Endothelial cell of umbilical vein (primary cell): Measurements from ENCODE around the gene SYNPR. TPM values are rescaled to one million over a fixed set of nuclear protein-coding genes. Genes with fewer than 3 reads are reported as not detected.

Experiments used
- BruUV-seq: library from RNA; stranded (reverse); fragments of 400-500 nt; replicated peaks from 2 replicates; lab custom pipeline; 2021; lab: Mats Ljungman, UMichigan
- CTCF ChIA-PET: fragments of 300-600, 350-600 bp; sonication (Branson Sonifier 250); formaldehyde crosslinking; loops from one replicate; lab custom pipeline; 2021; ENCODE audit warnings: antibody characterized with exemption, inconsistent platforms; lab: Charles Lee
- POLR2A ChIA-PET: fragments of 300-600, 350-600 bp; sonication (Branson Sonifier 250); formaldehyde crosslinking; loops from one replicate; lab custom pipeline; 2021; ENCODE audit warnings: antibody characterized with exemption, inconsistent platforms; lab: Charles Lee
- DNase-seq: peaks from one replicate; pipeline ENCODE4 v3.0.0-alpha.2; 2011; ENCODE audit warnings: low read depth, low spot score
- FAIRE-seq: peaks from 2 replicates; lab custom pipeline; 2011; peaks lifted over from hg19 to GRCh38; lab: Jason Lieb, UNC
- H2AFZ ChIP-seq: 2 replicates; pipeline ENCODE4 v1.6.0; 2012; ENCODE audit warnings: low read depth, low read length, control low read depth, inconsistent platforms
- H3K27ac ChIP-seq: 2 replicates; pipeline ENCODE4 v1.5.1; 2011; ENCODE audit warnings: low read depth, mild to moderate bottlenecking, control low read depth, low read length, moderate library complexity; ENCODE audit not compliant: insufficient read depth
- H3K27me3 ChIP-seq, 2 experiments: 2 replicates each; pipeline versions ENCODE4 v1.6.0 to v1.6.1; 2011; ENCODE audit warnings: low read length in 2 of 2, mixed read lengths in 1 of 2; ENCODE audit not compliant: control insufficient read depth in 2 of 2, insufficient read depth in 2 of 2
- H3K36me3 ChIP-seq, 2 experiments: 2 replicates in 1 of 2; 3 replicates in 1 of 2; pipeline ENCODE4 v1.5.1; 2011; ENCODE audit warnings: low read length in 2 of 2, mild to moderate bottlenecking in 1 of 2, moderate library complexity in 1 of 2; ENCODE audit not compliant: control insufficient read depth in 2 of 2, insufficient read depth in 2 of 2; ENCODE audit errors: extremely low read depth in 1 of 2
- H3K4me1 ChIP-seq: 3 replicates; pipeline ENCODE4 v1.5.1; 2011; ENCODE audit warnings: mild to moderate bottlenecking, low read length; ENCODE audit not compliant: control insufficient read depth, insufficient read depth; ENCODE audit errors: extremely low read depth
- H3K4me2 ChIP-seq: 2 replicates; pipeline ENCODE4 v1.6.1; 2011; ENCODE audit warnings: low read length, control low read depth, mixed read lengths; ENCODE audit not compliant: insufficient read depth
- H3K4me3 ChIP-seq, 3 experiments: fragments of 200-600 bp in 1 of 3; sonication (generic), shearing (Covaris generic) in 1 of 3; replicated peaks in 1 of 3; 2 replicates each; pipeline ENCODE4 v1.5.1; 2011 to 2016; ENCODE audit warnings: control low read depth in 3 of 3, low read length in 3 of 3, mild to moderate bottlenecking in 2 of 3, inconsistent platforms in 1 of 3, low read depth in 1 of 3, moderate library complexity in 1 of 3; ENCODE audit not compliant: insufficient read depth in 1 of 3
- H3K79me2 ChIP-seq: 2 replicates; pipeline ENCODE4 v1.6.0; 2012; ENCODE audit warnings: low read length, inconsistent platforms; ENCODE audit not compliant: control insufficient read depth, insufficient read depth
- H3K9ac ChIP-seq: replicated peaks from 2 replicates; pipeline ENCODE3; 2011; ENCODE audit warnings: low read length, control low read depth; ENCODE audit not compliant: insufficient read depth; ENCODE audit errors: extremely low read depth
- H3K9me1 ChIP-seq: replicated peaks from 3 replicates; pipeline ENCODE4 v1.6.0; 2011; ENCODE audit warnings: mild to moderate bottlenecking, low read length; ENCODE audit not compliant: control insufficient read depth, insufficient read depth; ENCODE audit errors: extremely low read depth
- H3K9me3 ChIP-seq: replicated peaks from 2 replicates; pipeline ENCODE4 v1.5.1; 2012; ENCODE audit warnings: low read length, inconsistent platforms; ENCODE audit not compliant: control insufficient read depth, insufficient read depth
- H4K20me1 ChIP-seq: replicated peaks from 2 replicates; pipeline ENCODE3; 2011; ENCODE audit warnings: mild to moderate bottlenecking, low read length; ENCODE audit not compliant: control insufficient read depth, insufficient read depth; ENCODE audit errors: extremely low read depth
- CTCF ChIP-seq, 2 donors: IDR thresholded peaks; 1 replicate in 1 of 2; 2 replicates in 1 of 2; pipeline ENCODE4 v1.5.1; 2011; ENCODE audit warnings: low read length in 2 of 2, mild to moderate bottlenecking in 2 of 2, moderate library complexity in 2 of 2, control low read depth in 1 of 2, inconsistent platforms in 1 of 2, low read depth in 1 of 2; ENCODE audit not compliant: insufficient read depth in 1 of 2; ENCODE audit errors: extremely low read depth in 1 of 2
- EZH2 ChIP-seq: IDR thresholded peaks from 2 replicates; pipeline ENCODE4 v1.6.1; 2012; ENCODE audit warnings: borderline replicate concordance, low read depth, mild to moderate bottlenecking, moderate library complexity, low read length, inconsistent platforms; ENCODE audit not compliant: severe bottlenecking
- FOS ChIP-seq: IDR thresholded peaks from 2 replicates; pipeline ENCODE4 v1.6.1; 2011; ENCODE audit warnings: mild to moderate bottlenecking, low read length, moderate library complexity, borderline replicate concordance; ENCODE audit not compliant: insufficient read depth
- GATA2 ChIP-seq: IDR thresholded peaks from 2 replicates; pipeline ENCODE4 v1.7.0; 2011; ENCODE audit warnings: low read depth, mild to moderate bottlenecking, moderate library complexity, mixed read lengths, low read length; ENCODE audit not compliant: insufficient read length, insufficient read depth
- JUN ChIP-seq: IDR thresholded peaks from 2 replicates; pipeline ENCODE4 v1.6.1; 2011; ENCODE audit warnings: borderline replicate concordance, low read depth; ENCODE audit not compliant: insufficient read length, insufficient read depth
- MAX ChIP-seq: IDR thresholded peaks from 2 replicates; pipeline ENCODE4 v1.6.1; 2011; ENCODE audit not compliant: insufficient read depth, insufficient read length
- MYC ChIP-seq: IDR thresholded peaks from one replicate; pipeline ENCODE4 v1.6.1; 2011; ENCODE audit warnings: mild to moderate bottlenecking, low read depth, low read length
- POLR2A ChIP-seq: IDR thresholded peaks from 2 replicates; pipeline ENCODE4 v1.6.1; 2012; ENCODE audit warnings: low read depth, mild to moderate bottlenecking, control low read depth, low read length
- POLR2AphosphoS5 ChIP-seq: IDR thresholded peaks from 2 replicates; pipeline ENCODE4 v1.6.1; 2012; ENCODE audit warnings: low read depth, mild to moderate bottlenecking, control low read depth, low read length, moderate library complexity; ENCODE audit not compliant: insufficient read depth
- dilution Hi-C: fragments of 300-500 bp; cut with MboI; formaldehyde crosslinking; loops from one replicate; pipeline ENCODE4 v1.15.0; 2019; ENCODE audit warnings: low sequenced_read_pairs; ENCODE audit not compliant: extremely low pct_ligation_motif_present
- intact Hi-C: fragments of 100-400 bp; cut with micrococcal nuclease; formaldehyde crosslinking; loops from one replicate; pipeline ENCODE4 v1.10.0; 2022
- polyA plus RNA-seq, 4 experiments: library from polyadenylated mRNA; depleted of rRNA in 3 of 4; stranded (reverse) in 3 of 4; unstranded in 1 of 4; fragments of >200 nt; gene quantifications; 2 replicates each; pipeline versions ENCODE4 v1.2.1 to v1.2.3, GENCODE V29; 2011 to 2012; ENCODE audit warnings: missing spikeins in 1 of 4
- total RNA-seq: library from RNA; stranded (reverse); gene quantifications from 2 replicates; pipeline ENCODE4 v1.2.3, GENCODE V29; 2021

The SYNPR gene
- total and polyA plus RNA-seq, 2 donors (not counting 3 experiments of a cell fraction or from before 2014, with no cell fraction given): not detected

GRCh38 chr3:63588895-63589294 lies 310.8 kb downstream of the SYNPR start:
- H3K27me3 ChIP-seq: no peaks in the 10 kb centered on the region

More at GRCh38 chr3:63588895-63589294, 310.8 kb downstream of the SYNPR start:
- FAIRE-seq (no peak), DNase-seq (no peak)
- H3K27ac ChIP-seq: no peak overlapping the region
- no peak overlapping the region for H3K9ac ChIP-seq
- ChIA-PET POLR2A (no interaction called here), CTCF (no interaction called here)
- intact Hi-C loops (no loop called here), dilution Hi-C loops (no loop called here)
- H3K4me2 ChIP-seq: no peak overlapping the region
- no peaks in the 10 kb centered on the region for H3K9me1 ChIP-seq
- H4K20me1 ChIP-seq: no peaks in the 10 kb centered on the region
- no peaks in the 10 kb centered on the region for H3K4me1 ChIP-seq
- H3K36me3 ChIP-seq: no peaks in the 10 kb centered on the region
- H3K4me3 ChIP-seq: no peak overlapping the region
- H3K79me2 ChIP-seq: no peaks in the 10 kb centered on the region
- no TSS peak for BruUV-seq
- TF ChIP-seq POLR2AphosphoS5: no peak
- TF ChIP-seq JUN: no peak
- TF ChIP-seq GATA2: no peak
- TF ChIP-seq CTCF (IDR thresholded peaks at IDR 0.05; ENCODE audit: extremely low read depth in 1 of 2, insufficient read depth in 1 of 2, low read depth in 1 of 2, low read length in 2 of 2): no peak
- TF ChIP-seq MAX: no peak
- no peak for TF ChIP-seq FOS
- TF ChIP-seq EZH2: no peak
- no peak for TF ChIP-seq POLR2A
- no peak for TF ChIP-seq MYC
- no peak overlapping the region for H2AFZ ChIP-seq
- H3K9me3 ChIP-seq: no peaks in the 10 kb centered on the region
